Gastrocnemius medialis (tissue), 4 donors: Measurements from ENCODE around the gene CALR. TPM values are rescaled to one million over a fixed set of nuclear protein-coding genes. Genes with fewer than 3 reads are reported as not detected.

Experiments used
- ATAC-seq, 2 donors: fragments of 150-250 bp; one replicate each; pipeline ENCODE4 v1.9.1; 2016
- DNase-seq, 2 donors: peaks; one replicate each; pipeline ENCODE4 v3.0.0-alpha.2; 2019
- H3K27ac ChIP-seq, 4 donors: fragments of 200-600 bp; sonication (generic); 1 replicate in 1 of 4; 2 replicates in 3 of 4; pipeline ENCODE4 v1.5.1; 2016 to 2018; ENCODE audit warnings: mild to moderate bottlenecking in 2 of 4, moderate library complexity in 1 of 4
- H3K27me3 ChIP-seq, 3 donors: fragments of 200-600 bp; sonication (generic) in 2 of 3; 1 replicate in 1 of 3; 2 replicates in 2 of 3; pipeline versions ENCODE4 v1.5.1 to v1.6.0; 2016 to 2019; ENCODE audit warnings: mild to moderate bottlenecking in 1 of 3, moderate library complexity in 1 of 3
- H3K36me3 ChIP-seq, 2 donors: fragments of 200-600 bp; sonication (generic) in 1 of 2; one replicate each; pipeline ENCODE4 v1.5.1; 2017 to 2018
- H3K4me1 ChIP-seq, 2 donors: fragments of 200-600 bp; sonication (generic) in 1 of 2; one replicate each; pipeline ENCODE4 v1.5.1; 2016 to 2017; ENCODE audit warnings: mild to moderate bottlenecking in 2 of 2
- H3K4me3 ChIP-seq, 4 donors: fragments of 200-600 bp; sonication (generic) in 3 of 4; 1 replicate in 1 of 4; 2 replicates in 3 of 4; pipeline ENCODE4 v1.5.1; 2016 to 2019; ENCODE audit warnings: mild to moderate bottlenecking in 2 of 4
- H3K9me3 ChIP-seq, 3 donors: fragments of 200-600 bp; sonication (generic) in 2 of 3; 1 replicate in 1 of 3; 2 replicates in 2 of 3; pipeline ENCODE4 v1.5.1; 2016 to 2019
- CTCF ChIP-seq, 5 experiments: fragments of 450-650 bp in 3 of 5; fragments of 200-600 bp in 2 of 5; sonication (generic) in 2 of 5; IDR thresholded peaks in 4 of 5; conservative IDR thresholded peaks in 1 of 5; 1 replicate in 4 of 5; 2 replicates in 1 of 5; pipeline ENCODE4 v1.5.1; 2016 to 2019; ENCODE audit warnings: antibody characterized with exemption in 5 of 5, mild to moderate bottlenecking in 3 of 5, moderate library complexity in 3 of 5
- POLR2A ChIP-seq, 2 donors: fragments of 450-650 bp; IDR thresholded peaks; one replicate each; pipeline ENCODE4 v1.6.1; 2017; ENCODE audit warnings: antibody characterized with exemption in 2 of 2, mild to moderate bottlenecking in 2 of 2, moderate library complexity in 2 of 2
- in situ Hi-C, 4 donors: fragments of 200-750 bp; cut with MboI; loops; one replicate each; pipeline versions ENCODE4 v1.15.0 to v1.8.0; 2017; ENCODE audit warnings: low sequenced_read_pairs in 4 of 4
- intact Hi-C: fragments of 100-400 bp; cut with DNase I; formaldehyde crosslinking; loops from one replicate; pipeline ENCODE4 v1.15.1; 2023; ENCODE audit warnings: low total_unique reads
- total RNA-seq, 4 donors: library from RNA; depleted of rRNA; stranded (reverse); fragments of >200 nt; gene quantifications; one replicate each; pipeline versions ENCODE4 v1.1.0 to v1.2.3, GENCODE V29; 2016

Gene CALR
- total RNA-seq, 4 donors from 2014 or later = 110 to 195 (median 135) TPM

- Histone ChIP-seq H3K27me3 (no peaks in the 10 kb centered on the region), H3K9me3 (no peaks in the 10 kb centered on the region), H3K4me1 (peaks cover 16 to 19% of the 10 kb centered on the region in 2 donors), H3K27ac (peak within 1 kb of the TSS; percentile 91 to 99 (median 94)), H3K4me3 (peak within 1 kb of the TSS; percentile 85 to 100 (median 98)), H3K36me3 (peaks cover 0 to 23% of the 10 kb centered on the region in 2 donors)
- peak; percentile 36 to 72 for TF ChIP-seq POLR2A (IDR thresholded peaks at IDR 0.05)
- no peak for TF ChIP-seq CTCF (IDR thresholded peaks at IDR 0.05 in 4 of 5, conservative IDR thresholded peaks at IDR 0.05 in 1 of 5)
- ATAC-seq (peak; percentile 82 to 84), DNase-seq (peak; percentile 94)
- intact Hi-C loops (loop anchor here (1.0 to 5.0 kb wide), 4 partner anchors 15 to 211 kb away; partner anchors contain the start of genes GCDH, JUNB, SYCE2 and TNPO2), in situ Hi-C loops (no loop called here)
Measured at GRCh38 chr19:12933287-12934072, 4.9 kb upstream of the CALR start, which contains the start of gene FARSA. FARSA (minus strand) TSS chr19:12933711; CDS start chr19:12933696, 15 bp downstream.

- no peak for DNase-seq
- intact Hi-C loops (no loop called here), in situ Hi-C loops (no loop called here)
- Histone ChIP-seq H3K27ac (no peak overlapping the region), H3K9me3 (no peaks in the 10 kb centered on the region), H3K27me3 (no peaks in the 10 kb centered on the region), H3K4me1 (peaks cover 25 to 31% of the 10 kb centered on the region in 2 donors), H3K4me3 (no peak overlapping the region), H3K36me3 (peaks cover 0 to 9% of the 10 kb centered on the region in 2 donors)
- no peak for TF ChIP-seq POLR2A (IDR thresholded peaks at IDR 0.05)
- TF ChIP-seq CTCF (IDR thresholded peaks at IDR 0.05 in 4 of 5, conservative IDR thresholded peaks at IDR 0.05 in 1 of 5) = no peak
- ATAC-seq = no peak
Measured at GRCh38 chr19:12935071-12935470, 3.3 kb upstream of the CALR start.

GRCh38 chr19:12936582-12936981 lies 1.8 kb upstream of the CALR start:
- DNase-seq = no peak
- peaks cover 0 to 17% of the 10 kb centered on the region in 2 donors for H3K36me3 ChIP-seq
- no peak overlapping the region for H3K27ac ChIP-seq
- peaks cover 29 to 38% of the 10 kb centered on the region in 2 donors for H3K4me1 ChIP-seq
- TF ChIP-seq CTCF (IDR thresholded peaks at IDR 0.05 in 4 of 5, conservative IDR thresholded peaks at IDR 0.05 in 1 of 5) = no peak
- no peak for TF ChIP-seq POLR2A (IDR thresholded peaks at IDR 0.05)
- no peak for ATAC-seq
- H3K9me3 ChIP-seq = no peaks in the 10 kb centered on the region
- intact Hi-C loops (no loop called here), in situ Hi-C loops (no loop called here)
- H3K4me3 ChIP-seq = no peak overlapping the region
- H3K27me3 ChIP-seq = no peaks in the 10 kb centered on the region

- in situ Hi-C loops = no loop called here
- peaks cover 26 to 33% of the 10 kb centered on the region in 2 donors for H3K4me1 ChIP-seq
- intact Hi-C loops = no loop called here
Measured at GRCh38 chr19:12937093-12937926, 1.1 kb upstream of the CALR start.

More at GRCh38 chr19:12937093-12937926, 1.1 kb upstream of the CALR start:
- Histone ChIP-seq H3K27ac (peak overlapping the region; percentile 62 to 99 (median 96)), H3K36me3 (peaks cover 0 to 25% of the 10 kb centered on the region in 2 donors), H3K4me3 (peak overlapping the region; percentile 70 to 99 (median 86)), H3K27me3 (no peaks in the 10 kb centered on the region), H3K9me3 (no peaks in the 10 kb centered on the region)
- no peak for TF ChIP-seq POLR2A (IDR thresholded peaks at IDR 0.05)
- no peak for TF ChIP-seq CTCF (IDR thresholded peaks at IDR 0.05 in 4 of 5, conservative IDR thresholded peaks at IDR 0.05 in 1 of 5)
- ATAC-seq (no peak), DNase-seq (no peak)
